ENCODE results near the gene PSEN1.

The PSEN1 gene

DNA sequence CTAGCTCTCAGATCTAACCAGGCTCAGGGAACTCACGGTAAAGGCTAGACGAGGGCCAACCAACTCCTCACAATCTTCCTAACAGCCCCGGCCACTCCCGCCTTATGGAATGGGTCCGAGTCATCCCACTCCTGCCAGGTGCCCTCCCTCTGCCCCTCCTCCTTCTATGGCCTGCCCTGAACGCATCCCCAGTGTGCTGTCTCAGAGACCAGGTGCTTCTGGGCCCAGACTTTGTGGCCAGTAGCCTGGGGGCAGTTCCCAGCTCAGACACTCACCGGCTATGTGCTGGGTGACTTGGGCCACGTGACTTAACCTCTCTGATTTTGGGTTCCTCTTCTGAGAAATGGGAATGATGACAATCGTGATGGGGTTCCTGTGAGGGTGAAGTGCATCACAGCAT, 123.5 kb downstream of the PSEN1 start:
- Histone ChIP-seq H3K27me3 (ENCODE audit: control insufficient read depth, insufficient read depth, low read length) (peaks cover 2% of the 10 kb centered on the region), H3K4me2 (ENCODE audit: low read length) (no peak overlapping the region), H3K4me1 (ENCODE audit: control insufficient read depth, insufficient read depth, low read length) (no peaks in the 10 kb centered on the region), H3K9me3 (replicated peaks; ENCODE audit: low read length) (no peaks in the 10 kb centered on the region), H3K9ac (ENCODE audit: low read depth, low read length) (no peak overlapping the region), H3K36me3 (ENCODE audit: insufficient read depth, low read length) (no peaks in the 10 kb centered on the region), H3K4me3 (ENCODE audit: low read length) (no peak overlapping the region)

DNA sequence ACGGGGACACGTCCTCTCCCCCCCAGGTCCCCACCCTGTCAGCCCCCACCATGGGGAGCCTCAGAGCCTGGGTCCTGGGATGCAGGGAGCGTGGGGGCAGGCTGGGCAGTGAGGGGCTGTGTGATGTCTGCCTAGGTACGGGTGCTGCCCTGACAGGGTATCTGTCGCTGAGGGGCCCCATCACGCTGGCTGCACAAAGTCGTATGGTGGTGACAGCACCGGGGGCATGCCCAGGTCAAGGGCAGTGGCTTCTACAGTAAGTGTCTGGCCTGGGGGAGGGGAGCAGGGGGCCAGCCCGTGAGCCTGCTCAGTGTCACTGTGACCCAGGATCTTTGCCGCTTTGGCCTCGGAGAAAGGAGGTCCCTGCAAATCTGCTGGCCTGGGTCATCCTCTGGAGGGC, 124.3 kb downstream of the PSEN1 start:
- no peak overlapping the region for H3K9ac ChIP-seq (ENCODE audit: low read depth, low read length)
- peaks cover 2% of the 10 kb centered on the region for H3K27me3 ChIP-seq (ENCODE audit: control insufficient read depth, insufficient read depth, low read length)
- no peaks in the 10 kb centered on the region for H3K4me1 ChIP-seq (ENCODE audit: control insufficient read depth, insufficient read depth, low read length)
- no peaks in the 10 kb centered on the region for H3K36me3 ChIP-seq (ENCODE audit: insufficient read depth, low read length)
- no peaks in the 10 kb centered on the region for H3K9me3 ChIP-seq (replicated peaks; ENCODE audit: low read length)
- no peak overlapping the region for H3K4me3 ChIP-seq (ENCODE audit: low read length)
- H3K4me2 ChIP-seq (ENCODE audit: low read length): no peak overlapping the region

DNA sequence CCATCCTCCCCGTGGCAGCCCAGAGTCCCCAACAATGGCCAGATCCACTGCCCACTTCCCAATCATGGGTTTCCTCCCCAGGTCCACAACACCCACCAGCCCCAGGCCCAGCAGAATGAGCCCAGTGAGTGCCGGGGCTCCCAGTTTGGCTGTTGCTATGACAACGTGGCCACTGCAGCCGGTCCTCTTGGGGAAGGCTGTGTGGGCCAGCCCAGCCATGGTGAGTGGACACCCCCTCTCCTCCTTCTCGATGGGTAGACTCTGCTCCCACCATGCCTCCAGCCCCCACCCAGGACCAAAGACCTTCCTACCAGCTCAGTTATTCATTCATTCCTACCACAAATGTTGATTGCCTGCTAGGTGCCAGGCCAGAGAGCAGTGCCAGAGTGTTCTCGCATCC, 124.8 kb downstream of the PSEN1 start:
- H3K9ac ChIP-seq (ENCODE audit: low read depth, low read length): no peak overlapping the region
- H3K9me3 ChIP-seq (replicated peaks; ENCODE audit: low read length): no peaks in the 10 kb centered on the region
- H3K27me3 ChIP-seq (ENCODE audit: control insufficient read depth, insufficient read depth, low read length): peaks cover 2% of the 10 kb centered on the region
- no peak overlapping the region for H3K4me3 ChIP-seq (ENCODE audit: low read length)
- no peaks in the 10 kb centered on the region for H3K36me3 ChIP-seq (ENCODE audit: insufficient read depth, low read length)
- H3K4me1 ChIP-seq (ENCODE audit: control insufficient read depth, insufficient read depth, low read length): no peaks in the 10 kb centered on the region
- H3K4me2 ChIP-seq (ENCODE audit: low read length): no peak overlapping the region

DNA sequence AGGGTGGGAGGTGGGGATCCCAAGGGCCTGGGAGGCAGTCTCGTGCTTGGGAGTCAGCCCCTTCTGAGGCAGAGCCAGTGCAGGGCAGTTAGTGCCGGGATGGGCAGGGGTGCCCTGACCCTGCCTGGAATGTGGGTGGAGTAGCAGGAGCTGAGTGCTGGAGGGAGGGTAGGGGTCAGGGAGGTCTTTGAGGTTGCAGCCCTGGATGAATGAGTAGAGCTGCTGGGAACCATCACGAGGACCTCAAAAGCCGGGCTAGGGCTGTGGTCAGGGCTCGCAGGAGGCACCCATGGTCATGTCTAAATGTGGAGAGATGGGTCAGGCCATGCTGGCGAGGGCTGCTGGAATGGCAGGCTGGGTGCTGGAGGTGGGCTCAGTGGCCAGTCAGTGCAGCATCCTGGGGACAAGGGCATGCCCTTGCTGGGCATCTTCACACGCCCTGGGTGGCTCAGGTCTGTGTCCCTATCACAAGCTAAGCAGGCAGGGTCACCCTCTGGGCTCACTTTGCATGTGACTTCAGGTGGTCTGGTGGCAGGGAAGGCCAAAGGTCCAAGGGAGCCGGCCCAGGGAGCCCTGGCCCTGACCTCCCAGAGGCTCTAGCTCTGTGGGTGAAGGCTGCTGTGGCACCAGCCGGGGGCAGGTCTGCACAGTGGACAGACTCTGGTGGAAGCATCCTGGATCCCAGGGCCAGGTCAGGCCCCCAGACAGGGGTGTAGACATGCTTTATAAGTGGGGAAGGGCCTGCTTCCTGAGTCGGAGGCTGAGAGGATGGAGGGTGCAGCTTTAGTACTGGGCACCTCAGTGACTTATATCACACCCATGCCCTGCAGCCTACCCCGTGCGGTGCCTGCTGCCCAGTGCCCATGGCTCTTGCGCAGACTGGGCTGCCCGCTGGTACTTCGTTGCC, 125.5 kb downstream of the PSEN1 start:
- Histone ChIP-seq H3K36me3 (ENCODE audit: insufficient read depth, low read length) (no peaks in the 10 kb centered on the region), H3K27me3 (ENCODE audit: control insufficient read depth, insufficient read depth, low read length) (peaks cover 2% of the 10 kb centered on the region), H3K4me2 (ENCODE audit: low read length) (no peak overlapping the region), H3K4me3 (ENCODE audit: low read length) (no peak overlapping the region), H3K9ac (ENCODE audit: low read depth, low read length) (no peak overlapping the region), H3K9me3 (replicated peaks; ENCODE audit: low read length) (no peaks in the 10 kb centered on the region), H3K4me1 (ENCODE audit: control insufficient read depth, insufficient read depth, low read length) (no peaks in the 10 kb centered on the region)

DNA sequence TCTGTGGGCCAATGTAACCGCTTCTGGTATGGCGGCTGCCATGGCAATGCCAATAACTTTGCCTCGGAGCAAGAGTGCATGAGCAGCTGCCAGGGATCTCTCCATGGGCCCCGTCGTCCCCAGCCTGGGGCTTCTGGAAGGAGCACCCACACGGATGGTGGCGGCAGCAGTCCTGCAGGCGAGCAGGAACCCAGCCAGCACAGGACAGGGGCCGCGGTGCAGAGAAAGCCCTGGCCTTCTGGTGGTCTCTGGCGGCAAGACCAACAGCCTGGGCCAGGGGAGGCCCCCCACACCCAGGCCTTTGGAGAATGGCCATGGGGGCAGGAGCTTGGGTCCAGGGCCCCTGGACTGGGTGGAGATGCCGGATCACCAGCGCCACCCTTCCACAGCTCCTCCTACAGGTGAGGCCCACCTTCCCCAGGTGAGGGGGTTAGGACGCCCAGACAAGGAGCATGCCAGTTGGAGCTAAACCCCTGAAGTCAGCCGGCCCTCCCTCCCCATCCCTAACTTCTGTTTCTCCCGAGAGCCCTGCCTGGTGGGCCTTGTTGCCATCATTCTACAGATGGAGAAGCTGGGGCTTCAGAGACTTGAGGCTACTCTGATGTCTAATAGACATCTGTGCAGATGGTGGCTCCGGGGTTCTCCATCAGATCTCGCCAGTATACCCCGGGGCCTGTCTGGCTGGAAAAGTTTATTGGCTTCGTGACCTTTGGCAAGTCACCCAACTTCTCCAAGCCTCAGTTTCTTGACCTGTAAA, 126.3 kb downstream of the PSEN1 start:
- peaks cover 2% of the 10 kb centered on the region for H3K27me3 ChIP-seq (ENCODE audit: control insufficient read depth, insufficient read depth, low read length)
- H3K4me1 ChIP-seq (ENCODE audit: control insufficient read depth, insufficient read depth, low read length): no peaks in the 10 kb centered on the region
- no peaks in the 10 kb centered on the region for H3K36me3 ChIP-seq (ENCODE audit: insufficient read depth, low read length)
- H3K9ac ChIP-seq (ENCODE audit: low read depth, low read length): no peak overlapping the region
- H3K4me2 ChIP-seq (ENCODE audit: low read length): no peak overlapping the region
- H3K9me3 ChIP-seq (replicated peaks; ENCODE audit: low read length): no peaks in the 10 kb centered on the region
- no peak overlapping the region for H3K4me3 ChIP-seq (ENCODE audit: low read length)

DNA sequence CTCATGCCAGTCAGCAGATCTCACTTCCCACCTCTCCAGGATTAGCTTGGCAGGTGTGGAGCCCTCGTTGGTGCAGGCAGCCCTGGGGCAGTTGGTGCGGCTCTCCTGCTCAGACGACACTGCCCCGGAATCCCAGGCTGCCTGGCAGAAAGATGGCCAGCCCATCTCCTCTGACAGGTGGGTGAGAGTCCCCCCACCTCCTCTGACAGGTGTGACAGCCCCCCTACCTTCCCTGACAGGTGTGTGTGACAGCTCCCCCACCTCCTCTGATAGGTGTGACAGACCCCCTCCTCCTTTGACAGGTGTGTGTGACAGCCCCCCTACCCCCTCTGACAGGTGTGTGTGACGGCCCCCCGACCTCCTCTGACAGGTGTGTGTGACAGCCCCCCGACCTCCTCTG, 127.3 kb downstream of the PSEN1 start:
- no peak overlapping the region for H3K9ac ChIP-seq (ENCODE audit: low read depth, low read length)
- no peaks in the 10 kb centered on the region for H3K9me3 ChIP-seq (replicated peaks; ENCODE audit: low read length)
- peaks cover 2% of the 10 kb centered on the region for H3K27me3 ChIP-seq (ENCODE audit: control insufficient read depth, insufficient read depth, low read length)
- H3K4me2 ChIP-seq (ENCODE audit: low read length): no peak overlapping the region
- H3K36me3 ChIP-seq (ENCODE audit: insufficient read depth, low read length): no peaks in the 10 kb centered on the region
- H3K4me3 ChIP-seq (ENCODE audit: low read length): no peak overlapping the region
- H3K4me1 ChIP-seq (ENCODE audit: control insufficient read depth, insufficient read depth, low read length): no peaks in the 10 kb centered on the region

DNA sequence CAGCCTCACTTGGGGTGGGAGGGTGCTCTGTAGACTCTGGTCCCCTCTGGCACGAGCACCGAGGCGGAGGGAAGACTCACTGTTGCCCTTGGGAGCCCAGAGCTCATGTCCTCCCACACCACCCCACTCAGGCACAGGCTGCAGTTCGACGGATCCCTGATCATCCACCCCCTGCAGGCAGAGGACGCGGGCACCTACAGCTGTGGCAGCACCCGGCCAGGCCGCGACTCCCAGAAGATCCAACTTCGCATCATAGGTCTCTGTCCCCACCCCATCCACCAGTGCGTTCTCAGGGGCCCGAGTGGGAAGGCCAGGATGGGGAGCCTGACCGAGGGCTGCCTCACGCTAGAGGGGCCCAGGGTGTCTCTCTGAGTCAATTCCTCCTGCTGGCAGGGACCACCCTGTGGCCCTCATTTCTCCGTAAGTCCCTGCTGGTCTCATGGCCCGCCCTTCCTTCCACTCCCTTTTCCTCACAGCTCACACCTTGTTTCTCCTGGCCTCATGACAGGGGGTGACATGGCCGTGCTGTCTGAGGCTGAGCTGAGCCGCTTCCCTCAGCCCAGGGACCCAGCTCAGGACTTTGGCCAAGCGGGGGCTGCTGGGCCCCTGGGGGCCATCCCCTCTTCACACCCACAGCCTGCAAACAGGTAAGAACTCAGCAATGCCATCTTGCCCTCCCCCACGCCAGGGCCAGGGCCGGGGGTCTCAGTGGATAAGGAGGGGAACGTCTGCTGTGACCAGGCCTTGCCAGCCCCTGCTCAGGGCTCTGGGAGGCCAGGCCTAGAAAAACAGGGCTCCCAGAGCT, 128.0 kb downstream of the PSEN1 start:
- Histone ChIP-seq H3K4me3 (ENCODE audit: low read length) (no peak overlapping the region), H3K27me3 (ENCODE audit: control insufficient read depth, insufficient read depth, low read length) (peaks cover 2% of the 10 kb centered on the region), H3K9me3 (replicated peaks; ENCODE audit: low read length) (no peaks in the 10 kb centered on the region), H3K9ac (ENCODE audit: low read depth, low read length) (no peak overlapping the region), H3K4me2 (ENCODE audit: low read length) (no peak overlapping the region), H3K4me1 (ENCODE audit: control insufficient read depth, insufficient read depth, low read length) (peaks cover under 1% of the 10 kb centered on the region), H3K36me3 (ENCODE audit: insufficient read depth, low read length) (no peaks in the 10 kb centered on the region)

DNA sequence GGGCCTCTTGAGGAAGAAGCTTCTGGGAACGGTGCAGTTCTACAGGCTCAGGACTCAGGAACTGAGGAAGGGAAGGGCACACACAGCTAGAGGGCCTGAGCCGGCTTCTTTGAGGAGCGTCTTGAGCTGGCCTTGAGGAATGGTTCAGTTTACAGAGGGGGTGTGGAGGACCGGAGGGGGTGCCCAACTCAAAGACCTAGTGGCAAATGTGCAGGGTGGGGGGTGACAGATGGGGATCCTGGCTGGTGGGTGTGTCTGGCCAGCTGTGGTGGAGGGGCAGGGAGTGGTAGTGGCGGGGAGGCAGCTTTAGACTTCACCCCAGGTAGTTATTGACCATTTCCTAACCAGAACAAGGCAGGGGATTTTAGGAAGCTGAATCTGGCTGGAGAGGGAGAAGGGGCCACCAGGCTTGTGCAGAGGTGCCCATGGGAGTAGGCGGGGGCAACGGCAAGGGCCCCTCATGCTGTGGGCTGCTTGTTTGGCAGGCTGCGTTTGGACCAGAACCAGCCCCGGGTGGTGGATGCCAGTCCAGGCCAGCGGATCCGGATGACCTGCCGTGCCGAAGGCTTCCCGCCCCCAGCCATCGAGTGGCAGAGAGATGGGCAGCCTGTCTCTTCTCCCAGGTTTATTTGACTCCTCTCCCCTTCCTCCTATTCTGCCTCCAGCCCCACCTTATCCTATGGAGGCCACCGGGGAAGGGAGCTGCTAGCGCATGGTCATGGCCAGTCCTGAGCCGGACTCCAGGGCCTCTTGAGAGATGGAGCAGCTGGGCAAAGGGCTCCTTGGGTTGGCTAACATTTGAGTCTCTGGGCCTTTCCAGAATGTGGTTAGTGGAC, 128.8 kb downstream of the PSEN1 start:
- Histone ChIP-seq H3K4me2 (ENCODE audit: low read length) (no peak overlapping the region), H3K9ac (ENCODE audit: low read depth, low read length) (no peak overlapping the region), H3K36me3 (ENCODE audit: insufficient read depth, low read length) (no peaks in the 10 kb centered on the region), H3K4me1 (ENCODE audit: control insufficient read depth, insufficient read depth, low read length) (peaks cover 8% of the 10 kb centered on the region), H3K27me3 (ENCODE audit: control insufficient read depth, insufficient read depth, low read length) (no peaks in the 10 kb centered on the region), H3K4me3 (ENCODE audit: low read length) (no peak overlapping the region), H3K9me3 (replicated peaks; ENCODE audit: low read length) (no peaks in the 10 kb centered on the region)

DNA sequence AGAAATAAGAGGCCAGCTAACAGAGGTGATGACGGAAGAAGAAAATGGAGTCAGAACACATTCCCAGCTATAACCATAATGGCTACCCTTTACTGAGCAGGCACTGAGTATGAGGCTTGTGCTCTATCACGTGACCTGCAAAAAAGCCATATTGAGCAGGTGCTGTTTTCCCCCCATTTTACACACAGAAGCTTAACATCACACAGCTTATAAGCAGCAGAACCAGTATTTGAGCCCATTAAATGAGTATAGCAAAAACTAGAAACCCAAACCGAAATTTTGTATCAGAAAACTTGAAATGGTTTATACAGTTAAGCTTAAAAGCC, 129.4 kb downstream of the PSEN1 start:
- H3K9me3 ChIP-seq (replicated peaks; ENCODE audit: low read length): no peaks in the 10 kb centered on the region
- H3K4me3 ChIP-seq (ENCODE audit: low read length): no peak overlapping the region
- H3K27me3 ChIP-seq (ENCODE audit: control insufficient read depth, insufficient read depth, low read length): no peaks in the 10 kb centered on the region
- H3K9ac ChIP-seq (ENCODE audit: low read depth, low read length): no peak overlapping the region
- H3K4me1 ChIP-seq (ENCODE audit: control insufficient read depth, insufficient read depth, low read length): peaks cover 14% of the 10 kb centered on the region
- no peaks in the 10 kb centered on the region for H3K36me3 ChIP-seq (ENCODE audit: insufficient read depth, low read length)
- no peak overlapping the region for H3K4me2 ChIP-seq (ENCODE audit: low read length)

DNA sequence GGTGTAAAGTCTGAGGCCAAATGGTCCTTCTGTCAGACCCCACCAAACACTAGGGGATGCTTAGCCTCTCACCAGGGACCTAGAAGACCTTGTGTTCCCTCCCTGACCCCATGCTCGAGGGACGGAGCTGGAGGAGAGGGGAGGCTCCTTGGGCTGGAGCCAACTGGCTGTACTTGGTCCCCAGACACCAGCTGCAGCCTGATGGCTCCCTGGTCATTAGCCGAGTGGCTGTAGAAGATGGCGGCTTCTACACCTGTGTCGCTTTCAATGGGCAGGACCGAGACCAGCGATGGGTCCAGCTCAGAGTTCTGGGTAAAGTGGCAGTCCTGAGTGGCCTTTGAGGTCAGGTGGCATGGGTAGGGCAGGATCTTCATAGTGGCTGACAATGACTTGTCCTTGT, 130.0 kb downstream of the PSEN1 start:
- H3K36me3 ChIP-seq (ENCODE audit: insufficient read depth, low read length): no peaks in the 10 kb centered on the region

DNA sequence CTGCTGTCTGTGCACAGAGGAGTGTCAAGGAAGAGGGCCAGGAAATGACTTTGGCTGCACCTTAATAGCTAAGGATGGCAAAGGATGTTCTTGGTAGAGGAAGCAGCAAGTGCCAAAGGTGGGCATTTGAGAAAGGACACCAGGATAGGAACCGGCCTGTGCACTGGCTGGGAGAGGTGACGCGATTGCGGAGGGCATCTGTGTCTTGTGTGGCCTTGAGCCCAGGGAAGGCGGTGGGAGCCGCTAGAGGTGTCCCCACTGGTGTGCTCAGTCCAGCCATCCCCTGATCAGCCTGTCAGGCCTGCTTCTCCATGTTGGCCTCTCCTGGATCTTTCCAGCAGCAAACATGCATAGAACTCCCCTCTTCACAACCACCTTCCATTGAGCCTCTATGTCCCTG, 131.2 kb downstream of the PSEN1 start:
- Histone ChIP-seq H3K4me2 (ENCODE audit: low read length) (no peak overlapping the region), H3K36me3 (ENCODE audit: insufficient read depth, low read length) (peaks cover 5% of the 10 kb centered on the region), H3K9ac (ENCODE audit: low read depth, low read length) (no peak overlapping the region), H3K27me3 (ENCODE audit: control insufficient read depth, insufficient read depth, low read length) (no peaks in the 10 kb centered on the region), H3K4me1 (ENCODE audit: control insufficient read depth, insufficient read depth, low read length) (peaks cover 15% of the 10 kb centered on the region), H3K9me3 (replicated peaks; ENCODE audit: low read length) (no peaks in the 10 kb centered on the region), H3K4me3 (ENCODE audit: low read length) (no peak overlapping the region)

More for the DNA sequence above, 130.0 kb downstream of the PSEN1 start:
- H3K9ac ChIP-seq (ENCODE audit: low read depth, low read length): no peak overlapping the region
- peaks cover 15% of the 10 kb centered on the region for H3K4me1 ChIP-seq (ENCODE audit: control insufficient read depth, insufficient read depth, low read length)
- H3K4me3 ChIP-seq (ENCODE audit: low read length): no peak overlapping the region
- H3K9me3 ChIP-seq (replicated peaks; ENCODE audit: low read length): no peaks in the 10 kb centered on the region
- H3K4me2 ChIP-seq (ENCODE audit: low read length): no peak overlapping the region
- H3K27me3 ChIP-seq (ENCODE audit: control insufficient read depth, insufficient read depth, low read length): no peaks in the 10 kb centered on the region
